ENCODE measurements around the gene MCRIP2.

- TF ChIP-seq CTCF (IDR thresholded peaks at IDR 0.05; ENCODE audit: insufficient read depth, low read length): no peak
- no peak for TF ChIP-seq REST (IDR thresholded peaks at IDR 0.05; ENCODE audit: insufficient replicate concordance, low read depth)
- no peak for TF ChIP-seq POLR2AphosphoS5 (IDR thresholded peaks at IDR 0.05; ENCODE audit: low read depth)
- TF ChIP-seq GABPA (IDR thresholded peaks at IDR 0.05; ENCODE audit: low read depth): no peak
These were observed 2.9 kb downstream of the MCRIP2 start for GRCh38 chr16:644556-644955.

All from HL-60 (cell line).